ENCODE data around the gene ZNF316. TPM values are rescaled to one million over a fixed set of nuclear protein-coding genes. Genes with fewer than 3 reads are reported as not detected.
"Not testable (repeated sequence)": the region's sequence is repeated elsewhere in the genome, so short reads cannot be mapped to it uniquely, and the experiment has no call there.

Gene ZNF316
- total RNA-seq, 5 donors from 2014 or later (not counting 1 experiment from before 2014, with no cell fraction given) = 51.4 to 69.9 (median 63.4) TPM

DNA sequence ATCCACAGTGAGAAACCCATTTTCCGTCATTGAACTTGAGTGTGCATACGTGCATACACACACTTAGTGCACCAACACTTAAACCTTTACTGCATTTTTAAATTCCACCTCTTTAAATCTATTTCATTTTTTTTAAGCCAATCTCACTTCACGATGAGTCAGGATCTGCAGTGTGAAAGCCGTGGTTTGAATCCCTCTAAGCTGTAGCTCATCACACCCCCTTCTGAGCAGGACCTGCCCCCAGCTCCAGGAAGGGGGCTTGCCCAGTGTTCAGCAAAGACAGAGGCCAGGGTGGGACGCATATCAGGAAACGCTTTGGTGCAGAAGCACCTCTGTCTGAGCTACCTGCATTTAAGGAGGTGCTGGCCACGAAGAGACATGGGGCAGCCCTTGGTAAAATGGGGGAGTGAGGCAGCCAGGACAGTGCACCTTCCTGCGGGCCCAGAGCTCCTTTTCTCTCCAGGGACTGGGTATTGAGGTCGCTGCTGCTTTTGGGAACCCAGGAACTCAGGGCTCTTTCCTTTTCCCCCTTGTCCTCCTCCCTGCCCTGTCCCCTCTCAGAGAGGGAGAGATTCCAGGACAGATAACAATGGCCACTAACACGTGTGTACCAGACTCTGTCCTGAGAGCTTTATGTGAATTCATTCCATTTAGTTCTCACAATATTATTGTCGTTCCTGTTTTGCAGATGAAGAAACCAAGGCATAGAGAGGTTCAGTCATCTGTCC lies 21.7 kb downstream of the ZNF316 start:
- ATAC-seq (replicated peaks in 1 of 4) (peak in 1 of 4 experiments; percentile 30), DNase-seq (no peak)
- Histone ChIP-seq H3K4me3 (ENCODE audit: control insufficient read depth in 1 of 2, extremely low read depth in 1 of 2, low read length in 1 of 2) (no peak overlapping the region), H3K27ac (ENCODE audit: low read length) (no peak overlapping the region), H3K36me3 (ENCODE audit: control insufficient read depth in 2 of 2, extremely low read depth in 1 of 2, insufficient read depth in 1 of 2, low read length in 1 of 2) (peaks cover 10 to 11% of the 10 kb centered on the region in 2 donors), H3K4me1 (ENCODE audit: control insufficient read depth in 1 of 2, extremely low read depth in 1 of 2, insufficient read depth in 2 of 2, low read length in 2 of 2) (peaks cover 0 to 7% of the 10 kb centered on the region in 2 experiments), H3K9me3 (no peaks in the 10 kb centered on the region), H3K27me3 (replicated peaks in 1 of 2; ENCODE audit: control insufficient read depth in 2 of 2, extremely low read depth in 1 of 2, insufficient read depth in 2 of 2, low read length in 1 of 2) (peaks cover 0 to 15% of the 10 kb centered on the region in 2 experiments)
- H3K4me1 Mint-ChIP-seq = peaks cover 10 to 20% (median 11%) of the 10 kb centered on the region in 3 donors
- no peaks in the 10 kb centered on the region for H3K9me3 Mint-ChIP-seq
- 25% methylated on average over 7 of the region's 11 CpGs for WGBS (ENCODE audit: insufficient coverage)
- CTCF ChIA-PET = interaction anchor here (0.5 to 0.6 kb wide), 2 partner anchors 126 to 440 kb away, joined by 3 read pairs; no protein-coding TSS in a partner anchor
- peaks cover 0 to 5% of the 10 kb centered on the region in 2 donors for H3K27me3 Mint-ChIP-seq
- POLR2A ChIA-PET = no interaction called here
- H3K36me3 Mint-ChIP-seq = peaks cover 9% of the 10 kb centered on the region
- no peak overlapping the region for H3K4me3 Mint-ChIP-seq
- H3K27ac Mint-ChIP-seq = peak overlapping the region in 1 of 2 donors; percentile 8

DNA sequence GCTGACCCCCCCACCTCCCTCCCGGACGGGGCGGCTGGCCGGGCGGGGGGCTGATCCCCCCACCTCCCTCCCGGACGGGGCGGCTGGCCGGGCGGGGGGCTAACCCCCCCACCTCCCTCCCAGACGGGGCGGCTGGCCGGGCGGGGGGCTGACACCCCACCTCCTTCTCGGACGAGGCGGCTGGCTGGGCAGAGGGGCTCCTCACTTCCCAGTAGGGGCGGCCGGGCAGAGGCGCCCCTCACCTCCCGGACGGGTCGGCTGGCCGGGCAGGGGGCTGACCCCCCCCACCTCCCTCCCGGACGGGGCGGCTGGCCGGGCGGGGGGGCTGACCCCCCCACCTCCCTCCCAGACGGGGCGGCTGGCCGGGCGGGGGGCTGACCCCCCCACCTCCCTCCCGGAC lies 33.7 kb downstream of the ZNF316 start:
- H3K4me1 Mint-ChIP-seq; H3K27me3 Mint-ChIP-seq; H3K27ac ChIP-seq (ENCODE audit: low read length); H3K27me3 ChIP-seq (replicated peaks in 1 of 2; ENCODE audit: control insufficient read depth in 2 of 2, extremely low read depth in 1 of 2, insufficient read depth in 2 of 2, low read length in 1 of 2); DNase-seq; POLR2A ChIA-PET; H3K4me3 Mint-ChIP-seq; H3K4me3 ChIP-seq (ENCODE audit: control insufficient read depth in 1 of 2, extremely low read depth in 1 of 2, low read length in 1 of 2); H3K36me3 ChIP-seq (ENCODE audit: control insufficient read depth in 2 of 2, extremely low read depth in 1 of 2, insufficient read depth in 1 of 2, low read length in 1 of 2); H3K4me1 ChIP-seq (ENCODE audit: control insufficient read depth in 1 of 2, extremely low read depth in 1 of 2, insufficient read depth in 2 of 2, low read length in 2 of 2); ATAC-seq (replicated peaks in 1 of 4); H3K27ac Mint-ChIP-seq; CTCF ChIA-PET: not testable (repeated sequence)
- WGBS (ENCODE audit: insufficient coverage) = no CpG with 5 or more reads among the region's 34 CpGs
- Mint-ChIP-seq H3K9me3 (peaks cover 7 to 53% (median 44%) of the 10 kb centered on the region in 3 donors), H3K36me3 (peaks cover 37% of the 10 kb centered on the region)
- H3K9me3 ChIP-seq = peaks cover 20% of the 10 kb centered on the region

DNA sequence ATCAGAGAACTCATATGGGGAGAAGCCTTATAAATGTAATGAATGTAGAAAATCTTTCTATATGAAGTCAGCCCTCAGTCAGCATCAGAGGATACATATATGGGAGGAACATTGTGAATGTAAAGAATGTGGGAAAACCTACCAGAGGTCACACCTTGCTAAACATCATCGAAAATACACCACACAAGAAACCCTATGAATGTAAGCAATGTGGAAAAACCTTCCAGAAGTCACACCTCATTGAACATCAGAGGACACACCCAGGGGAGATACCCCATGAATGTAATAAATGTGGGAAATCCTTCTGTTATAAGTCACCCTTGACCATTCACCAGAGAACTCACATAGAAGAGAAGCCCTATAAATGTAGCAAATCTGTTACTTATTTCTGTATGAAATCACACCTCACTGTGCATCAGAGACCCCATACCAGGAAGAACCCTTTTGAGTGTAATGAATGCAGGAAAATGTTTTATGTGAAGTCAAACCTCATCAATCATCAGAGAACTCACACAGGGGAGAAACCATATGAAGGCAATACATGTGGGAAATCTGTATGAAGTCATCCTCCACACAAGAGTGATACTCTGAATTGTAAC lies 38.8 kb downstream of the ZNF316 start:
- H3K27ac Mint-ChIP-seq = no peak overlapping the region
- no peaks in the 10 kb centered on the region for H3K27me3 Mint-ChIP-seq
- ChIA-PET CTCF (no interaction called here), POLR2A (no interaction called here)
- no peaks in the 10 kb centered on the region for H3K4me1 Mint-ChIP-seq
- ATAC-seq (replicated peaks in 1 of 4) (no peak), DNase-seq (no peak)
- Histone ChIP-seq H3K36me3 (ENCODE audit: control insufficient read depth in 2 of 2, extremely low read depth in 1 of 2, insufficient read depth in 1 of 2, low read length in 1 of 2) (no peaks in the 10 kb centered on the region), H3K27me3 (replicated peaks in 1 of 2; ENCODE audit: control insufficient read depth in 2 of 2, extremely low read depth in 1 of 2, insufficient read depth in 2 of 2, low read length in 1 of 2) (no peaks in the 10 kb centered on the region), H3K9me3 (peaks cover 29% of the 10 kb centered on the region), H3K27ac (ENCODE audit: low read length) (no peak overlapping the region), H3K4me1 (ENCODE audit: control insufficient read depth in 1 of 2, extremely low read depth in 1 of 2, insufficient read depth in 2 of 2, low read length in 2 of 2) (no peaks in the 10 kb centered on the region), H3K4me3 (ENCODE audit: control insufficient read depth in 1 of 2, extremely low read depth in 1 of 2, low read length in 1 of 2) (no peak overlapping the region)
- WGBS (ENCODE audit: insufficient coverage) = no CpG with 5 or more reads among the region's 1 CpG
- H3K36me3 Mint-ChIP-seq = peaks cover 26% of the 10 kb centered on the region
- H3K4me3 Mint-ChIP-seq = no peak overlapping the region
- peaks cover 17 to 73% (median 54%) of the 10 kb centered on the region in 3 donors for H3K9me3 Mint-ChIP-seq

GRCh38 chr7:6680146-6680545 lies 43.0 kb downstream of the ZNF316 start:
- no peaks in the 10 kb centered on the region for H3K27me3 Mint-ChIP-seq
- DNase-seq (no peak), ATAC-seq (replicated peaks in 1 of 4) (no peak)
- WGBS (ENCODE audit: insufficient coverage) = 100% methylated on average over 1 of the region's 1 CpG
- no peak overlapping the region for H3K4me3 ChIP-seq (ENCODE audit: control insufficient read depth in 1 of 2, extremely low read depth in 1 of 2, low read length in 1 of 2)
- ChIA-PET CTCF (interaction anchor here in 1 of 2 donors (0.5 kb wide), 1 partner anchor 423 kb away, joined by 3 read pairs; no protein-coding TSS in a partner anchor), POLR2A (no interaction called here)
- no peak overlapping the region for H3K4me3 Mint-ChIP-seq
- H3K4me1 ChIP-seq (ENCODE audit: control insufficient read depth in 1 of 2, extremely low read depth in 1 of 2, insufficient read depth in 2 of 2, low read length in 2 of 2) = no peaks in the 10 kb centered on the region
- peaks cover 9 to 74% (median 53%) of the 10 kb centered on the region in 3 donors for H3K9me3 Mint-ChIP-seq
- peaks cover 20% of the 10 kb centered on the region for H3K36me3 Mint-ChIP-seq
- no peaks in the 10 kb centered on the region for H3K4me1 Mint-ChIP-seq
- H3K36me3 ChIP-seq (ENCODE audit: control insufficient read depth in 2 of 2, extremely low read depth in 1 of 2, insufficient read depth in 1 of 2, low read length in 1 of 2) = no peaks in the 10 kb centered on the region
- no peaks in the 10 kb centered on the region for H3K27me3 ChIP-seq (replicated peaks in 1 of 2; ENCODE audit: control insufficient read depth in 2 of 2, extremely low read depth in 1 of 2, insufficient read depth in 2 of 2, low read length in 1 of 2)
- H3K9me3 ChIP-seq = peaks cover 15% of the 10 kb centered on the region
- no peak overlapping the region for H3K27ac ChIP-seq (ENCODE audit: low read length)
- H3K27ac Mint-ChIP-seq = no peak overlapping the region

DNA sequence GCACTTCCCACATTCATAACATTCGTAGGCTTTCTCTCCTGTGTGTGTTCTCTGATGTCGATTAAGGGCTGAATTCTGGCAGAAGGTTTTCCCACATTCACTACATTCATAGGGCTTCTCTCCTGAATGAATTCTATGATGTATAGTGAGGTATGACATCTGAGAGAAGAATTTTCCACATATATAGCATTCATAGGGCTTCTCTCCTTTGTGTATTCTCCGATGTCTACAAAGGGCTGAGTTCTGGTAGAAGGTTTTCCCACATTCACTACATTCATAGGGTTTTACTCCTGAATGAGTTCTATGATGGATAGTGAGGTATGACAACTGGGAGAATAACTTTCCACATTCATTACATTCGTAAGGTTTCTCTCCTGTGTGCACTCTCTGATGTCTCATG lies 54.0 kb downstream of the ZNF316 start:
- Mint-ChIP-seq H3K4me3 (no peak overlapping the region), H3K27me3 (no peaks in the 10 kb centered on the region), H3K36me3 (peaks cover 6% of the 10 kb centered on the region), H3K4me1 (no peaks in the 10 kb centered on the region), H3K9me3 (peaks cover 18 to 69% (median 49%) of the 10 kb centered on the region in 3 donors), H3K27ac (no peak overlapping the region)
- Histone ChIP-seq H3K27me3 (replicated peaks in 1 of 2; ENCODE audit: control insufficient read depth in 2 of 2, extremely low read depth in 1 of 2, insufficient read depth in 2 of 2, low read length in 1 of 2) (no peaks in the 10 kb centered on the region), H3K27ac (ENCODE audit: low read length) (no peak overlapping the region), H3K4me3 (ENCODE audit: control insufficient read depth in 1 of 2, extremely low read depth in 1 of 2, low read length in 1 of 2) (peak overlapping the region in 1 of 2 donors; percentile 18), H3K36me3 (ENCODE audit: control insufficient read depth in 2 of 2, extremely low read depth in 1 of 2, insufficient read depth in 1 of 2, low read length in 1 of 2) (peaks cover 18 to 75% of the 10 kb centered on the region in 2 donors), H3K4me1 (ENCODE audit: control insufficient read depth in 1 of 2, extremely low read depth in 1 of 2, insufficient read depth in 2 of 2, low read length in 2 of 2) (no peaks in the 10 kb centered on the region), H3K9me3 (peaks cover 46% of the 10 kb centered on the region)
- POLR2A ChIA-PET = no interaction called here
- CTCF ChIA-PET = no interaction called here
- no CpG with 5 or more reads among the region's 4 CpGs for WGBS (ENCODE audit: insufficient coverage)
- ATAC-seq (replicated peaks in 1 of 4) (no peak), DNase-seq (no peak)

DNA sequence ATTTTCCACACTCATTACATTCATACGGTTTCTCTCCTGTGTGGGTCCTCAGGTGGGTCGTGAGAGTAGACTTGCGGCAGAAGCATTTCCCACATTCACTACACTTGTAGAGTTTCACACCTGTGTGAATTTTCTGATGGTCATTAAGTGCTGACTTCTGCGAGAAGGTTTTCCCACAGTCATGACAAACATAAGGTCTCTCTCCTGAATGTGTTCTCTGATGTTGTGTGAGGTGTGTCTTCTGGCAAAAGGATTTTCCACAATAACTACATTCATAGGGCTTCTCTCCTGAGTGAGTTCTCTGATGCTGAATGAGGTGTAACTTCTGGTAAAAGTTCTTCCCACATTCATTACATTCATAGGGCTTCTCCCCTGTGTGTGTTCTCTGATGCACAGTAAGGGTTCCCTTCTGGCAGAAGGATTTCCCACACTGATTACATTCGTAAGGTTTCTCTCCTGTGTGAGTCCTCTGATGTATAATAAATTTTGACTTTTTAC lies 54.5 kb downstream of the ZNF316 start:
- H3K4me1 Mint-ChIP-seq = no peaks in the 10 kb centered on the region
- Histone ChIP-seq H3K27ac (ENCODE audit: low read length) (no peak overlapping the region), H3K4me1 (ENCODE audit: control insufficient read depth in 1 of 2, extremely low read depth in 1 of 2, insufficient read depth in 2 of 2, low read length in 2 of 2) (no peaks in the 10 kb centered on the region), H3K27me3 (replicated peaks in 1 of 2; ENCODE audit: control insufficient read depth in 2 of 2, extremely low read depth in 1 of 2, insufficient read depth in 2 of 2, low read length in 1 of 2) (no peaks in the 10 kb centered on the region), H3K36me3 (ENCODE audit: control insufficient read depth in 2 of 2, extremely low read depth in 1 of 2, insufficient read depth in 1 of 2, low read length in 1 of 2) (peaks cover 23 to 81% of the 10 kb centered on the region in 2 donors), H3K4me3 (ENCODE audit: control insufficient read depth in 1 of 2, extremely low read depth in 1 of 2, low read length in 1 of 2) (no peak overlapping the region), H3K9me3 (peaks cover 51% of the 10 kb centered on the region)
- POLR2A ChIA-PET = no interaction called here
- no CpG with 5 or more reads among the region's 5 CpGs for WGBS (ENCODE audit: insufficient coverage)
- H3K27me3 Mint-ChIP-seq = no peaks in the 10 kb centered on the region
- CTCF ChIA-PET = no interaction called here
- H3K27ac Mint-ChIP-seq = no peak overlapping the region
- peaks cover under 1% of the 10 kb centered on the region for H3K36me3 Mint-ChIP-seq
- ATAC-seq (replicated peaks in 1 of 4) (no peak), DNase-seq (no peak)
- peaks cover 13 to 64% (median 45%) of the 10 kb centered on the region in 3 donors for H3K9me3 Mint-ChIP-seq
- H3K4me3 Mint-ChIP-seq = no peak overlapping the region

Measured in T-cell (primary cell).